H1 (cell line): ENCODE results near the gene GNA12.

Source experiments
- ATF2 ChIP-seq: IDR thresholded peaks from 2 replicates; pipeline ENCODE4 v1.6.1; 2012; ENCODE audit warnings: low read length, inconsistent platforms
- CHD2 ChIP-seq: IDR thresholded peaks from 2 replicates; pipeline ENCODE4 v1.6.1; 2012; ENCODE audit warnings: low read length, improper control_type of control experiment
- CTBP2 ChIP-seq: IDR thresholded peaks from 2 replicates; pipeline ENCODE4 v1.7.0; 2011; ENCODE audit warnings: borderline replicate concordance, mild to moderate bottlenecking, moderate library complexity, mixed read lengths, low read length; ENCODE audit not compliant: insufficient read depth, insufficient read length
- CTCF ChIP-seq, 3 experiments: IDR thresholded peaks; 1 replicate in 2 of 3; 2 replicates in 1 of 3; pipeline versions ENCODE4 v1.5.1 to v1.6.1; 2011; ENCODE audit warnings: low read length in 3 of 3, mild to moderate bottlenecking in 3 of 3, inconsistent platforms in 2 of 3, low read depth in 1 of 3, moderate library complexity in 1 of 3; ENCODE audit not compliant: insufficient read depth in 1 of 3; ENCODE audit errors: control extremely low read depth in 1 of 3
- KDM1A ChIP-seq: fragments of 200-600, 300-600 bp; sonication (generic); IDR thresholded peaks from 2 replicates; pipeline ENCODE4 v1.7.1; 2016; ENCODE audit warnings: mild to moderate bottlenecking, low read length, borderline replicate concordance
- POLR2A ChIP-seq, 2 experiments: IDR thresholded peaks; 1 replicate in 1 of 2; 2 replicates in 1 of 2; pipeline ENCODE4 v1.6.1; 2011; ENCODE audit warnings: low read depth in 2 of 2, low read length in 2 of 2, mild to moderate bottlenecking in 2 of 2; ENCODE audit errors: control extremely low read depth in 1 of 2
- RNF2 ChIP-seq: fragments of 200-900, 300-1000 bp; sonication (generic); IDR thresholded peaks from 2 replicates; pipeline ENCODE4 v1.7.1; 2016; ENCODE audit warnings: borderline replicate concordance, low read depth, mild to moderate bottlenecking, antibody characterized with exemption, low read length; ENCODE audit not compliant: poor library complexity, severe bottlenecking; ENCODE audit errors: missing control alignments
- SIX5 ChIP-seq: IDR thresholded peaks from 2 replicates; pipeline ENCODE4 v1.6.1; 2011; ENCODE audit warnings: mild to moderate bottlenecking, low read depth, low read length
- SUZ12 ChIP-seq: fragments of 200-600 bp; sonication (generic); IDR thresholded peaks from 2 replicates; pipeline ENCODE4 v1.6.1; 2012; ENCODE audit warnings: mild to moderate bottlenecking, inconsistent platforms, low read length, moderate library complexity, mixed read lengths

- no peak for TF ChIP-seq SIX5
- TF ChIP-seq POLR2A (IDR thresholded peaks at IDR 0.05; ENCODE audit: control extremely low read depth in 1 of 2, low read depth in 2 of 2, low read length in 2 of 2): no peak
- no peak for TF ChIP-seq ATF2
- TF ChIP-seq SUZ12: no peak
- no peak for TF ChIP-seq RNF2
- no peak for TF ChIP-seq CTBP2
- TF ChIP-seq CTCF (IDR thresholded peaks at IDR 0.05; ENCODE audit: control extremely low read depth in 1 of 3, insufficient read depth in 1 of 3, low read depth in 1 of 3, low read length in 3 of 3): no peak
- no peak for TF ChIP-seq CHD2
- no peak for TF ChIP-seq KDM1A
Observed at GRCh38 chr7:2855386-2855785, 11.3 kb upstream of the GNA12 start.
